IMR-90 (cell line): ENCODE results near the gene COL18A1. TPM values are rescaled to one million over a fixed set of nuclear protein-coding genes. Genes with fewer than 3 reads are reported as not detected.

Experiments
- ATAC-seq: fragments of 200-7000 bp; cut with Tn5 transposase; 2 replicates; pipeline ENCODE4 v1.9.1; 2020; ENCODE audit warnings: low read depth, mild to moderate bottlenecking, moderate library complexity
- BruUV-seq: library from RNA; stranded (reverse); fragments of 400-500 nt; replicated peaks from 2 replicates; lab custom pipeline; 2021; lab: Mats Ljungman, UMichigan
- CTCF ChIA-PET: fragments of 300-600 bp; formaldehyde crosslinking; extraction: SDS; loops from one replicate; lab custom pipeline; 2021; ENCODE audit warnings: antibody characterized with exemption; lab: Yijun Ruan, JAX
- POLR2A ChIA-PET: fragments of 300-600 bp; sonication (Branson Sonifier 250); formaldehyde crosslinking; loops from one replicate; lab custom pipeline; 2022; ENCODE audit warnings: antibody characterized with exemption; ENCODE audit not compliant: unreplicated experiment; lab: Charles Lee
- DNase-seq: peaks from one replicate; pipeline ENCODE4 v3.0.0; 2013
- H2AFZ ChIP-seq: replicated peaks from 2 replicates; pipeline ENCODE3; 2013; ENCODE audit warnings: low read length, mild to moderate bottlenecking; ENCODE audit not compliant: poor library complexity
- H2AK5ac ChIP-seq: 2 replicates; pipeline ENCODE4 v1.6.1; 2013; ENCODE audit warnings: low read depth, low read length, inconsistent platforms
- H2AK9ac ChIP-seq: replicated peaks from 2 replicates; pipeline ENCODE3; 2013; ENCODE audit warnings: mild to moderate bottlenecking, low read depth, low read length, moderate library complexity; ENCODE audit not compliant: poor library complexity
- H2BK120ac ChIP-seq: 2 replicates; pipeline ENCODE4 v1.6.1; 2013; ENCODE audit warnings: low read depth, low read length, inconsistent platforms
- H2BK15ac ChIP-seq: 3 replicates; pipeline ENCODE4 v1.6.1; 2013; ENCODE audit warnings: low read depth, low read length, inconsistent platforms
- H2BK20ac ChIP-seq: 2 replicates; pipeline ENCODE4 v1.6.1; 2013; ENCODE audit warnings: low read depth, mild to moderate bottlenecking, inconsistent platforms, low read length, moderate library complexity
- H2BK5ac ChIP-seq: 2 replicates; pipeline ENCODE4 v1.6.1; 2013; ENCODE audit warnings: mild to moderate bottlenecking, low read depth, low read length, inconsistent platforms; ENCODE audit not compliant: poor library complexity, severe bottlenecking
- H3K14ac ChIP-seq: replicated peaks from 2 replicates; pipeline ENCODE4 v1.6.1; 2013; ENCODE audit warnings: low read depth, low read length, inconsistent platforms
- H3K18ac ChIP-seq: 2 replicates; pipeline ENCODE4 v1.6.1; 2013; ENCODE audit warnings: low read depth, low read length, control low read depth
- H3K23ac ChIP-seq: 2 replicates; pipeline ENCODE4 v1.6.1; 2013; ENCODE audit warnings: low read depth, low read length, inconsistent platforms
- H3K27ac ChIP-seq: 2 replicates; pipeline ENCODE4 v1.5.1; 2013; ENCODE audit warnings: mild to moderate bottlenecking, control low read depth, low read length; ENCODE audit not compliant: insufficient read depth
- H3K27me3 ChIP-seq: 2 replicates; pipeline ENCODE4 v1.6.1; 2013; ENCODE audit warnings: low read length; ENCODE audit not compliant: control insufficient read depth, insufficient read depth
- H3K36me3 ChIP-seq: 2 replicates; pipeline ENCODE4 v1.6.1; 2013; ENCODE audit warnings: low read length, mixed read lengths; ENCODE audit not compliant: control insufficient read depth, insufficient read depth
- H3K4ac ChIP-seq: 2 replicates; pipeline ENCODE4 v1.6.1; 2013; ENCODE audit warnings: low read depth, low read length, inconsistent platforms
- H3K4me1 ChIP-seq: 2 replicates; pipeline ENCODE4 v1.6.1; 2013; ENCODE audit warnings: low read length, mixed read lengths; ENCODE audit not compliant: control insufficient read depth, insufficient read depth
- H3K4me2 ChIP-seq: 2 replicates; pipeline ENCODE4 v1.6.1; 2013; ENCODE audit warnings: low read depth, mild to moderate bottlenecking, control low read depth, low read length, moderate library complexity
- H3K4me3 ChIP-seq: 2 replicates; pipeline ENCODE4 v1.5.1; 2013; ENCODE audit warnings: low read depth, mild to moderate bottlenecking, control low read depth, low read length, moderate library complexity; ENCODE audit not compliant: insufficient read depth
- H3K56ac ChIP-seq: 2 replicates; pipeline ENCODE4 v1.6.1; 2013; ENCODE audit warnings: low read length, inconsistent platforms; ENCODE audit not compliant: insufficient read depth; ENCODE audit errors: extremely low read depth
- H3K79me1 ChIP-seq, 2 experiments: 2 replicates each; pipeline ENCODE4 v1.6.1; 2013; ENCODE audit warnings: low read length in 2 of 2, inconsistent platforms in 1 of 2, low read depth in 1 of 2
- H3K9ac ChIP-seq: 2 replicates; pipeline ENCODE4 v1.6.1; 2013; ENCODE audit warnings: low read depth, low read length, control low read depth
- H3K9me1 ChIP-seq: 2 replicates; pipeline ENCODE4 v1.6.1; 2013; ENCODE audit warnings: low read length, inconsistent platforms; ENCODE audit not compliant: insufficient read depth
- H3K9me3 ChIP-seq: 2 replicates; pipeline ENCODE4 v1.6.1; 2013; ENCODE audit warnings: low read length; ENCODE audit not compliant: control insufficient read depth, insufficient read depth
- H4K20me1 ChIP-seq: 2 replicates; pipeline ENCODE4 v1.6.1; 2013; ENCODE audit warnings: low read length, inconsistent platforms; ENCODE audit not compliant: insufficient read depth
- H4K5ac ChIP-seq: 2 replicates; pipeline ENCODE4 v1.6.1; 2013; ENCODE audit warnings: mild to moderate bottlenecking, low read depth, low read length, control low read depth
- H4K8ac ChIP-seq, 2 experiments: 2 replicates each; pipeline ENCODE4 v1.6.1; 2013; ENCODE audit warnings: low read depth in 2 of 2, low read length in 2 of 2, control low read depth in 1 of 2, inconsistent platforms in 1 of 2
- H4K91ac ChIP-seq: 2 replicates; pipeline ENCODE4 v1.6.1; 2013; ENCODE audit warnings: low read depth, low read length, inconsistent platforms; ENCODE audit not compliant: insufficient read depth
- BHLHE40 ChIP-seq: fragments of 150-350 bp; IDR thresholded peaks from 2 replicates; pipeline ENCODE4 v1.6.1; 2016; ENCODE audit warnings: mild to moderate bottlenecking, low read depth, low read length
- CEBPB ChIP-seq: IDR thresholded peaks from 2 replicates; pipeline ENCODE4 v1.6.1; 2012; ENCODE audit warnings: low read depth, low read length, improper control_type of control experiment
- CTCF ChIP-seq: conservative IDR thresholded peaks from 2 replicates; pipeline ENCODE4 v1.5.1; 2012; ENCODE audit warnings: mild to moderate bottlenecking, low read depth, low read length, improper control_type of control experiment
- ELK1 ChIP-seq: fragments of 150-350 bp; IDR thresholded peaks from 2 replicates; pipeline ENCODE4 v1.6.1; 2016; ENCODE audit warnings: low read depth, mild to moderate bottlenecking, low read length, moderate library complexity, borderline replicate concordance
- FOS ChIP-seq: fragments of 150-350 bp; IDR thresholded peaks from 2 replicates; pipeline ENCODE4 v1.6.1; 2016; ENCODE audit warnings: low read depth, low read length
- MAFK ChIP-seq: IDR thresholded peaks from 2 replicates; pipeline ENCODE4 v1.6.1; 2012; ENCODE audit warnings: low read depth, low read length, improper control_type of control experiment
- MAZ ChIP-seq: IDR thresholded peaks from 2 replicates; pipeline ENCODE4 v1.6.1; 2012; ENCODE audit warnings: low read depth, mild to moderate bottlenecking, low read length, improper control_type of control experiment, moderate library complexity, borderline replicate concordance
- MXI1 ChIP-seq: IDR thresholded peaks from 2 replicates; pipeline ENCODE4 v1.6.1; 2012; ENCODE audit warnings: low read depth, mild to moderate bottlenecking, low read length, moderate library complexity, borderline replicate concordance
- NFE2L2 ChIP-seq: fragments of 150-350 bp; IDR thresholded peaks from 2 replicates; pipeline ENCODE4 v1.6.1; 2016; ENCODE audit warnings: low read depth, mild to moderate bottlenecking, low read length
- RAD21 ChIP-seq: IDR thresholded peaks from 2 replicates; pipeline ENCODE4 v1.6.1; 2012; ENCODE audit warnings: low read length, improper control_type of control experiment
- RFX5 ChIP-seq: IDR thresholded peaks from 2 replicates; pipeline ENCODE4 v1.8.0; 2012; ENCODE audit warnings: low read depth, mild to moderate bottlenecking, low read length, moderate library complexity
- WGBS, 2 experiments: methylation state at CpG; one replicate each; pipeline versions ENCODE4 v1.1.5 to v1.1.7; 2013; ENCODE audit warnings: missing lambda C conversion rate in 2 of 2; ENCODE audit not compliant: insufficient read length in 1 of 2; ENCODE audit errors: extremely low coverage in 2 of 2; 5-methylcytosine and 5-hydroxymethylcytosine counted together
- dilution Hi-C: fragments of 300-500 bp; cut with HindIII; formaldehyde crosslinking; loops from one replicate; pipeline ENCODE4 v1.14.3; 2018; ENCODE audit warnings: low sequenced_read_pairs; ENCODE audit not compliant: unreplicated experiment
- in situ Hi-C: fragments of 300-500 bp; cut with MboI; formaldehyde crosslinking; loops from 3 replicates; pipeline ENCODE4 v1.14.3; 2019; ENCODE audit warnings: low sequenced_read_pairs, inconsistent platforms, mixed read lengths
- intact Hi-C: fragments of 100-400 bp; cut with micrococcal nuclease; formaldehyde crosslinking; loops from 2 replicates; pipeline ENCODE4 v1.10.0; 2022
- polyA plus RNA-seq, 3 experiments: library from polyadenylated mRNA; depleted of rRNA; stranded (reverse); fragments of >200 nt; gene quantifications; 2 replicates each; pipeline ENCODE4 v1.2.3, GENCODE V29; 2012; ENCODE audit warnings: low replicate concordance in 1 of 3
- total RNA-seq: library from RNA; depleted of rRNA; stranded (reverse); fragments of >200 nt; gene quantifications from 2 replicates; pipeline ENCODE4 v1.2.3, GENCODE V29; 2012

Gene COL18A1
- total and polyA plus RNA-seq, 2 of the 4 experiments (the other 2 are of a cell fraction) = 4.3 to 46.7 TPM

- dilution Hi-C loops = no loop called here
- Histone ChIP-seq H4K8ac (no peak overlapping the region), H4K20me1 (no peaks in the 10 kb centered on the region), H3K23ac (no peak overlapping the region), H2AFZ (no peak overlapping the region), H3K4me1 (no peaks in the 10 kb centered on the region), H4K91ac (no peak overlapping the region), H3K18ac (no peak overlapping the region), H2BK15ac (no peak overlapping the region), H2BK5ac (no peak overlapping the region), H3K79me1 (peaks cover 0 to 7% of the 10 kb centered on the region in 2 experiments; a peak in 2 of 4 replicates), H2AK9ac (no peak overlapping the region), H3K14ac (no peak overlapping the region), H3K27me3 (no peaks in the 10 kb centered on the region), H2BK20ac (no peak overlapping the region), H2AK5ac (no peak overlapping the region), H3K4me3 (no peak overlapping the region), H3K9me3 (peaks cover 8% of the 10 kb centered on the region), H4K5ac (no peak overlapping the region), H3K4me2 (no peak overlapping the region), H3K9me1 (peaks cover 9% of the 10 kb centered on the region), H3K36me3 (peaks cover 19% of the 10 kb centered on the region), H3K9ac (no peak overlapping the region), H3K56ac (no peak overlapping the region), H3K27ac (no peak overlapping the region), H2BK120ac (no peak overlapping the region), H3K4ac (no peak overlapping the region)
- BruUV-seq = no TSS peak
- intact Hi-C loops = no loop called here
- 84% methylated on average over 24 of the region's 29 CpGs; no CpG with 5 or more reads in 1 of the 2 experiments for WGBS, 2 experiments
- in situ Hi-C loops = no loop called here
- no peak for ATAC-seq
- DNase-seq = no peak
- ChIA-PET CTCF (no interaction called here), POLR2A (no interaction called here)
- TF ChIP-seq CTCF (no peak), NFE2L2 (no peak), MXI1 (no peak), BHLHE40 (no peak), MAFK (no peak), CEBPB (no peak), FOS (no peak), RFX5 (no peak), ELK1 (no peak), MAZ (no peak), RAD21 (no peak)
These were observed 120.4 kb downstream of the COL18A1 start for GRCh38 chr21:45525153-45525909.
